Fibroblast of lung (primary cell): ENCODE measurements around the gene ROPN1L. TPM values are rescaled to one million over a fixed set of nuclear protein-coding genes. Genes with fewer than 3 reads are reported as not detected.
"Not testable (repeated sequence)": the region's sequence is repeated elsewhere in the genome, so short reads cannot be mapped to it uniquely, and the experiment has no call there.

ENCODE experiments used
- DNase-seq, 2 donors: peaks; one replicate each; pipeline versions ENCODE4 v3.0.0 to v3.0.0-alpha.2; 2010; ENCODE audit warnings: low read depth in 2 of 2
- H2AFZ ChIP-seq: 2 replicates; pipeline ENCODE4 v1.5.1; 2012; ENCODE audit warnings: low read length, control low read depth, inconsistent platforms
- H3K27ac ChIP-seq: 2 replicates; pipeline ENCODE4 v1.5.1; 2011; ENCODE audit warnings: low read length, control low read depth; ENCODE audit not compliant: insufficient read depth
- H3K27me3 ChIP-seq: 2 replicates; pipeline ENCODE4 v1.5.1; 2011; ENCODE audit warnings: mild to moderate bottlenecking, low read length; ENCODE audit not compliant: control insufficient read depth, insufficient read depth
- H3K36me3 ChIP-seq: 2 replicates; pipeline ENCODE4 v1.5.1; 2011; ENCODE audit warnings: low read length; ENCODE audit not compliant: control insufficient read depth, insufficient read depth
- H3K4me1 ChIP-seq: 2 replicates; pipeline ENCODE4 v1.5.1; 2011; ENCODE audit warnings: low read length; ENCODE audit not compliant: control insufficient read depth, insufficient read depth; ENCODE audit errors: extremely low read depth
- H3K4me2 ChIP-seq: 2 replicates; pipeline ENCODE4 v1.5.1; 2011; ENCODE audit warnings: low read length, control low read depth; ENCODE audit not compliant: insufficient read depth; ENCODE audit errors: extremely low read depth
- H3K4me3 ChIP-seq, 4 experiments: fragments of 200-600 bp in 1 of 4; sonication (generic) in 1 of 4; replicated peaks in 1 of 4; 2 replicates each; pipeline ENCODE4 v1.5.1; 2011 to 2016; ENCODE audit warnings: low read length in 4 of 4, low read depth in 3 of 4, mild to moderate bottlenecking in 3 of 4, control low read depth in 2 of 4, inconsistent platforms in 1 of 4, mixed read lengths in 1 of 4; ENCODE audit not compliant: insufficient read depth in 1 of 4; ENCODE audit errors: control extremely low read depth in 1 of 4
- H3K79me2 ChIP-seq: 2 replicates; pipeline ENCODE4 v1.5.1; 2012; ENCODE audit warnings: mild to moderate bottlenecking, low read length, inconsistent platforms; ENCODE audit not compliant: control insufficient read depth, insufficient read depth
- H3K9ac ChIP-seq: 2 replicates; pipeline ENCODE4 v1.5.1; 2011; ENCODE audit warnings: mild to moderate bottlenecking, low read length, control low read depth; ENCODE audit not compliant: insufficient read depth
- H3K9me3 ChIP-seq: 2 replicates; pipeline ENCODE4 v1.5.1; 2012; ENCODE audit warnings: low read depth, low read length; ENCODE audit not compliant: control insufficient read depth, insufficient read depth
- H4K20me1 ChIP-seq: 2 replicates; pipeline ENCODE4 v1.5.1; 2011; ENCODE audit warnings: low read length; ENCODE audit not compliant: control insufficient read depth, insufficient read depth; ENCODE audit errors: extremely low read depth
- CTCF ChIP-seq, 2 donors: IDR thresholded peaks in 1 of 2; conservative IDR thresholded peaks in 1 of 2; 1 replicate in 1 of 2; 2 replicates in 1 of 2; pipeline ENCODE4 v1.5.1; 2011 to 2012; ENCODE audit warnings: low read length in 2 of 2, control low read depth in 1 of 2, inconsistent platforms in 1 of 2, low read depth in 1 of 2, mild to moderate bottlenecking in 1 of 2
- EZH2 ChIP-seq: IDR thresholded peaks from 2 replicates; pipeline ENCODE4 v1.5.1; 2012; ENCODE audit warnings: low read length, control low read depth, mild to moderate bottlenecking; ENCODE audit errors: missing control alignments
- polyA plus RNA-seq, 2 donors: library from polyadenylated mRNA; depleted of rRNA in 1 of 2; stranded (reverse) in 1 of 2; unstranded in 1 of 2; fragments of >200 nt; gene quantifications; 2 replicates each; pipeline ENCODE4 v1.2.1, GENCODE V29; 2011 to 2012; ENCODE audit warnings: missing spikeins in 1 of 2
- total RNA-seq: library from RNA; depleted of rRNA; stranded (reverse); fragments of >200 nt; gene quantifications from 2 replicates; pipeline ENCODE4 v1.2.1, GENCODE V29; 2014

ROPN1L gene
- total and polyA plus RNA-seq, 2 donors (not counting 1 experiment from before 2014, with no cell fraction given), result 0.17 to 0.26 TPM

- H2AFZ ChIP-seq, result no peak overlapping the region
- H3K4me3 ChIP-seq, result no peak overlapping the region
- no peak overlapping the region for H3K27ac ChIP-seq
- H3K79me2 ChIP-seq, result no peaks in the 10 kb centered on the region
- DNase-seq, result no peak
- H4K20me1 ChIP-seq, result no peaks in the 10 kb centered on the region
- peaks cover 13% of the 10 kb centered on the region for H3K27me3 ChIP-seq
- TF ChIP-seq EZH2 (no peak), CTCF (conservative IDR thresholded peaks at IDR 0.05 in 1 of 2, IDR thresholded peaks at IDR 0.05 in 1 of 2; ENCODE audit: low read depth in 1 of 2, low read length in 2 of 2) (no peak)
- H3K4me2 ChIP-seq, result no peak overlapping the region
- H3K4me1 ChIP-seq, result no peaks in the 10 kb centered on the region
- H3K9ac ChIP-seq, result no peak overlapping the region
- H3K9me3 ChIP-seq, result no peaks in the 10 kb centered on the region
- H3K36me3 ChIP-seq, result no peaks in the 10 kb centered on the region
These were observed 52.2 kb downstream of the ROPN1L start for GRCh38 chr5:10493884-10494283.

GRCh38 chr5:10494497-10494896 lies 52.8 kb downstream of the ROPN1L start:
- H3K4me1 ChIP-seq, H3K4me2 ChIP-seq, H3K27ac ChIP-seq, H2AFZ ChIP-seq, H4K20me1 ChIP-seq, H3K36me3 ChIP-seq, DNase-seq, H3K4me3 ChIP-seq, H3K79me2 ChIP-seq, H3K9me3 ChIP-seq, H3K9ac ChIP-seq: not testable (repeated sequence)
- H3K27me3 ChIP-seq, result peaks cover 13% of the 10 kb centered on the region

- no peak overlapping the region for H3K27ac ChIP-seq
- H4K20me1 ChIP-seq, result no peaks in the 10 kb centered on the region
- no peak for DNase-seq
- H3K4me3 ChIP-seq, result no peak overlapping the region
- H3K4me1 ChIP-seq, result no peaks in the 10 kb centered on the region
- no peaks in the 10 kb centered on the region for H3K9me3 ChIP-seq
- no peak overlapping the region for H2AFZ ChIP-seq
- H3K4me2 ChIP-seq, result no peak overlapping the region
- TF ChIP-seq EZH2 (no peak), CTCF (conservative IDR thresholded peaks at IDR 0.05 in 1 of 2, IDR thresholded peaks at IDR 0.05 in 1 of 2; ENCODE audit: low read depth in 1 of 2, low read length in 2 of 2) (no peak)
- H3K36me3 ChIP-seq, result no peaks in the 10 kb centered on the region
- no peaks in the 10 kb centered on the region for H3K79me2 ChIP-seq
- no peak overlapping the region for H3K9ac ChIP-seq
- peaks cover 9% of the 10 kb centered on the region for H3K27me3 ChIP-seq
These were observed 55.9 kb downstream of the ROPN1L start for GRCh38 chr5:10497554-10497953.

GRCh38 chr5:10498350-10498749 lies 56.7 kb downstream of the ROPN1L start:
- Histone ChIP-seq H3K9me3 (no peaks in the 10 kb centered on the region), H3K79me2 (no peaks in the 10 kb centered on the region), H2AFZ (no peak overlapping the region), H3K4me2 (no peak overlapping the region), H4K20me1 (no peaks in the 10 kb centered on the region), H3K9ac (no peak overlapping the region), H3K4me3 (no peak overlapping the region), H3K36me3 (no peaks in the 10 kb centered on the region), H3K27ac (no peak overlapping the region), H3K27me3 (peaks cover 8% of the 10 kb centered on the region), H3K4me1 (no peaks in the 10 kb centered on the region)
- no peak for DNase-seq
- peak in 1 of 2 donors; percentile 2 for TF ChIP-seq CTCF (conservative IDR thresholded peaks at IDR 0.05 in 1 of 2, IDR thresholded peaks at IDR 0.05 in 1 of 2; ENCODE audit: low read depth in 1 of 2, low read length in 2 of 2)
- TF ChIP-seq EZH2, result no peak
